Choroid plexus epithelial cell (primary cell): ENCODE results near the gene ARR3.
A peak's percentile ranks its signal among the peaks of the same experiment; 100 is the strongest.
"Not testable (repeated sequence)": the region's sequence is repeated elsewhere in the genome, so short reads cannot be mapped to it uniquely, and the experiment has no call there.

Experiments used
- DNase-seq: peaks from one replicate; pipeline ENCODE4 v3.0.0-alpha.2; 2010; ENCODE audit warnings: low read depth
- H3K4me3 ChIP-seq: 2 replicates; pipeline ENCODE4 v1.5.1; 2011; ENCODE audit warnings: low read depth, mild to moderate bottlenecking, control low read depth, low read length, moderate library complexity
- TF ChIP-seq, protein P1 (sequence below): conservative IDR thresholded peaks from 2 replicates; pipeline ENCODE4 v1.5.1; 2011; ENCODE audit warnings: low read depth, mild to moderate bottlenecking, control low read depth, inconsistent platforms, low read length, moderate library complexity

ARR3 gene

GRCh38 chrX:70254909-70255308, 13.2 kb upstream of the ARR3 start:
- TF ChIP-seq, protein P1, sequence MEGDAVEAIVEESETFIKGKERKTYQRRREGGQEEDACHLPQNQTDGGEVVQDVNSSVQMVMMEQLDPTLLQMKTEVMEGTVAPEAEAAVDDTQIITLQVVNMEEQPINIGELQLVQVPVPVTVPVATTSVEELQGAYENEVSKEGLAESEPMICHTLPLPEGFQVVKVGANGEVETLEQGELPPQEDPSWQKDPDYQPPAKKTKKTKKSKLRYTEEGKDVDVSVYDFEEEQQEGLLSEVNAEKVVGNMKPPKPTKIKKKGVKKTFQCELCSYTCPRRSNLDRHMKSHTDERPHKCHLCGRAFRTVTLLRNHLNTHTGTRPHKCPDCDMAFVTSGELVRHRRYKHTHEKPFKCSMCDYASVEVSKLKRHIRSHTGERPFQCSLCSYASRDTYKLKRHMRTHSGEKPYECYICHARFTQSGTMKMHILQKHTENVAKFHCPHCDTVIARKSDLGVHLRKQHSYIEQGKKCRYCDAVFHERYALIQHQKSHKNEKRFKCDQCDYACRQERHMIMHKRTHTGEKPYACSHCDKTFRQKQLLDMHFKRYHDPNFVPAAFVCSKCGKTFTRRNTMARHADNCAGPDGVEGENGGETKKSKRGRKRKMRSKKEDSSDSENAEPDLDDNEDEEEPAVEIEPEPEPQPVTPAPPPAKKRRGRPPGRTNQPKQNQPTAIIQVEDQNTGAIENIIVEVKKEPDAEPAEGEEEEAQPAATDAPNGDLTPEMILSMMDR = no peak
- no peak overlapping the region for H3K4me3 ChIP-seq
- no peak for DNase-seq

DNA sequence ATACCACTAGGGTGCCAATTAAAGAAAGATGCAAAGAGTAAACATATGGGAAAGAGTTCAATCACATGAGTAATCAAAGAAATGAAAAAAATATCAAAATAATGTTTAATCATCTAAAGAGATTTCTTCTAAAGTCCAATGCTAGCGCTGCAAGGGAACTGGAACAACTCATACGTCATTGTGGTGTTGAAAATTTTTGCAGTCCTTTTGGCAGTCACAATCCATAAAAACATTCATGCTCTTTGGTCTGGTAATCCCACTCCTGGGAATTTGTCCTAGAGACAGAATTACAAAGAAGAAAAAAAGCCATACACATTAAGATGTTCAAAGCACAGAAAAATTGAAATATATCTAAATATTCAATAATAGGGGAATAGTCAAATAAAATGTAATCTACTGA, 12.7 kb upstream of the ARR3 start:
- DNase-seq = no peak
- no peak overlapping the region for H3K4me3 ChIP-seq
- TF ChIP-seq, protein P1 = no peak

- TF ChIP-seq, protein P1 = no peak
- DNase-seq = no peak
Observed at GRCh38 chrX:70257423-70258288, 10.5 kb upstream of the ARR3 start.

DNA sequence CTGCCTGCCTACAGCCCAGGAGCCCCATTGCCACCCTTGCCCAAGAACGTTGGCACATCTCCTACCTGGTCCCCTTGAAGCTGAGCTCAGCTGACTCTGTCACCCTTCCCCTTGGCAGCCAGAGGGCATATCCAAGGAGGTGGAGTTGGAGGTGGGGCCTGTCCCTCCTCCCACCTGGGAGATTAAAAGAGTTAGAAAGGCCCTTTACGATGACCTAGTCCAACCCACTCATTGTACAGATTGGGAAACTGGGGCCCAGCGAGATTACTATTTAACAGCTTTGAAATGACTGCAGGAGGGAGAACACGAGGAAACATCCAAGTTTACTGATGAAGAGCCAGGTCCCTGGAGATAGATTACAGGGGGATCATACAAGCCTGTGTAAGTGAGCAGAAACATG, 8.0 kb upstream of the ARR3 start, which contains the start of gene P2RY4:
Gene P2RY4 (minus strand): TSS at position 101 of the 400 bp plus-strand sequence. CDS start 580 bp downstream, outside the sequence.
- TF ChIP-seq, protein P1 = no peak
- DNase-seq = no peak
- H3K4me3 ChIP-seq = no peak within 1 kb of the TSS

More at GRCh38 chrX:70257423-70258288, 10.5 kb upstream of the ARR3 start:
- no peak overlapping the region for H3K4me3 ChIP-seq

DNA sequence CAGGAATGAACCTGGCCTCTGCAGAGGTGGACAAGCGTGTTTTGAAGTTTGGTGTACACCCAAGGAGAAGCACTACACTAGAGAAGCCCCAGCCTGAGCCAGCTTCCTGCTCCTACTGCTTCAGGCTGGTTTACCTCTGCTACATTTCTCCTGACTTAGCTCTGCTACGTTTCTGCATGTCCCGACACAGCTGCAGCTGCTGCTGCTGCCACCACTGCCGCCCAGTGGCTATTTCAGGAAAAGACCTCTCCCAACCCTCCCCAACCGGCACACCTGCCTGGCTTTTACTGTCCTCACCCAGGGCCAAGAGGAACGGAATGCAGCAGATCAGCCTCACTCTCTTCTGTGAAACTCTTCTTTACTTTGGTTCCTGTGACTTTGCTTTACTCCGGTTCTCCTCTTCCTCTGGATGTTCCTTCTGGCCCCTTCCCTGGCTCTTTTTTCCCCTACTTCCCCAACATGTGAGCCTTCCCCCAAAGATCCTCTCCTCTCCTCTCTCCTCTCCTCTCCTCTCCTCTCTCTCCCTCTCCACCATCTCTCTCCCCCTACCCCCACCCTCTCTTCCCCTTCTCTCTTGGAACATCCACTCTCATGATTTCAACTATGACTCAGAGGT, 5.1 kb upstream of the ARR3 start:
- TF ChIP-seq, protein P1 = peak; percentile 70
- no peak overlapping the region for H3K4me3 ChIP-seq
- DNase-seq = peak; percentile 49

- DNase-seq = peak; percentile 15
- no peak overlapping the region for H3K4me3 ChIP-seq
- TF ChIP-seq, protein P1 = no peak
Observed at GRCh38 chrX:70264784-70265183, 3.4 kb upstream of the ARR3 start.

GRCh38 chrX:70274029-70274428, 5.9 kb downstream of the ARR3 start:
- TF ChIP-seq, protein P1 = peak; percentile 6
- not testable (repeated sequence) for DNase-seq, H3K4me3 ChIP-seq
